ENCODE measurements around the gene CD44.

Gene CD44

DNA sequence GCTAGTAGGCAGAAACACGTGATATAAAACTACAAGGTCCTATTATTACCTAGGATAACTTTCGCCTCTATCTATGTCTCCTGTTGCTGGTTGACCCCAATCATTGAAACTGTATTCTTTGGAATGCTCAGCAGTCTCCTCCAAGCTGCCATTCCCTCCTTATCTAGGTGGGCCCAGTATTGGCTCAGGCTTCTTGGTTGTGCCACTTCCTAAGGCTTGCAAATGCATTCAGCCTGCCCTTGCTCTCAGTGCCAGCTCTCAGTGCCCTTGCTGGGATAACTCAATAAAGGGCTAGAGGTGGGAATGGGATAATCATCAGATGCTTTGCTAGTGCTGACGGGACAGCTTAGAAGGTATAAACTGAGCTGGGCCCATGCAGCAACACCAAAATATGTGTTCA, 13.6 kb downstream of the CD44 start:
- TF ChIP-seq, protein P1, sequence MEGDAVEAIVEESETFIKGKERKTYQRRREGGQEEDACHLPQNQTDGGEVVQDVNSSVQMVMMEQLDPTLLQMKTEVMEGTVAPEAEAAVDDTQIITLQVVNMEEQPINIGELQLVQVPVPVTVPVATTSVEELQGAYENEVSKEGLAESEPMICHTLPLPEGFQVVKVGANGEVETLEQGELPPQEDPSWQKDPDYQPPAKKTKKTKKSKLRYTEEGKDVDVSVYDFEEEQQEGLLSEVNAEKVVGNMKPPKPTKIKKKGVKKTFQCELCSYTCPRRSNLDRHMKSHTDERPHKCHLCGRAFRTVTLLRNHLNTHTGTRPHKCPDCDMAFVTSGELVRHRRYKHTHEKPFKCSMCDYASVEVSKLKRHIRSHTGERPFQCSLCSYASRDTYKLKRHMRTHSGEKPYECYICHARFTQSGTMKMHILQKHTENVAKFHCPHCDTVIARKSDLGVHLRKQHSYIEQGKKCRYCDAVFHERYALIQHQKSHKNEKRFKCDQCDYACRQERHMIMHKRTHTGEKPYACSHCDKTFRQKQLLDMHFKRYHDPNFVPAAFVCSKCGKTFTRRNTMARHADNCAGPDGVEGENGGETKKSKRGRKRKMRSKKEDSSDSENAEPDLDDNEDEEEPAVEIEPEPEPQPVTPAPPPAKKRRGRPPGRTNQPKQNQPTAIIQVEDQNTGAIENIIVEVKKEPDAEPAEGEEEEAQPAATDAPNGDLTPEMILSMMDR (IDR thresholded peaks at IDR 0.05; ENCODE audit: control insufficient read depth, insufficient read depth, low read depth, low read length, missing control alignments) = no peak
- no peak for DNase-seq (ENCODE audit: low read depth)
- H3K4me3 ChIP-seq (ENCODE audit: control insufficient read depth, low read depth, low read length) = no peak overlapping the region

DNA sequence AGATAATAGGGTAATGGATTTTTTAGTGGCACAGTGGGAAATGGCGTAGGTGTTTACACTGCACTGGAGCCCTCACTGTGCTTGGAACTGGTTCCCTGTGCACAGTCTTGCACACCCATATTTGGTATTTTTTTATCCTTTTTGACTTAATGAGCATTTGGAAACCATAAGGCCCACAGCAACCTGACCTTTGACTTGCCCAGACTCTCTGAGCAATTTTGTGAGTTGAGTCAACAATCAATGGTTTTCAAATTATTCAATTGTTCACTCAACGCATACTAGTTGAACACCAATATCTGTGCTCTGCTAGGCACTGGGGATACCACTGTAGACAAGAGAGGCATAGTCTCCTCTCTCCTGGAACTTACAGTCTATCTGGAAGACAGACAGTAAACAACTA, 14.3 kb downstream of the CD44 start:
- no peak for DNase-seq (ENCODE audit: low read depth)
- H3K4me3 ChIP-seq (ENCODE audit: control insufficient read depth, low read depth, low read length) = no peak overlapping the region
- TF ChIP-seq, protein P1 (IDR thresholded peaks at IDR 0.05; ENCODE audit: control insufficient read depth, insufficient read depth, low read depth, low read length, missing control alignments) = no peak

DNA sequence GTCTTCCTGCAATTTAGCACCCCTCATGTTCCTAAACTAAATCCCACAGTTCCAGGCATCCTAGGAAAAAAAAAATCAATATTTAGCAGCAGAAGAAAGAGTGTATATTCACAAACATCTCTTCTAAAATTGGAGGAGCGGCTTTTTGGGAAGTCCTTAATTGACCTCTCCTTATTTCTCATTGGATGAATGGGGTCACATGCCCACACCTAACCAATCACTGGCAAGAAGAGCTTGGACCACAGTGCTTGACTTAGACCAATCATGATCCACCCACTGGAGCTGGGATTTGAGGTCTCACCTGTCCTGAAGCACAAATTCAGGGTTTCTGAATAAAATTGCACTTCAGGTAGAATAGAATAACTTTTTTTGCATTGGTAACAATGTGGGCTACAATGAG, 16.0 kb downstream of the CD44 start:
- no peak overlapping the region for H3K4me3 ChIP-seq (ENCODE audit: control insufficient read depth, low read depth, low read length)
- DNase-seq (ENCODE audit: low read depth) = no peak
- TF ChIP-seq, protein P1 (IDR thresholded peaks at IDR 0.05; ENCODE audit: control insufficient read depth, insufficient read depth, low read depth, low read length, missing control alignments) = no peak

DNA sequence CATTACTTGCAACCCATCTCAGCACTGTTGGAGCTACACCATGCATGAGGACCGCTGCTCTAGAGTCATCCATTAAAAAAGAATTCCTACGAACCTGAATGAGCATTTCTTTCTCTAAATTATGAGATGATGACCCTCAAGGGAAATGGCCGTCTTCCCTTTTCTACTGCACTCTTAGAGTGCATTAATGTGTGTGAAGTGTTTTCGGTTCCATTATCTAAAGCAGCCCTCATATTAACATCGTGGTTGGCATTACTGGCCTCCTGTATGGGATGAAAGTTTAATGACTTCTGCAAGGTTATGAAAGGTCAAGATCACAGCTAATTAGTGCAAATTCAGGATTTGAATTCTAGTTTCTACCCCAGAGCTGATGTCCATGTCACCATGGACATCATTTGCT, 16.7 kb downstream of the CD44 start:
- no peak overlapping the region for H3K4me3 ChIP-seq (ENCODE audit: control insufficient read depth, low read depth, low read length)
- DNase-seq (ENCODE audit: low read depth) = no peak
- TF ChIP-seq, protein P1 (IDR thresholded peaks at IDR 0.05; ENCODE audit: control insufficient read depth, insufficient read depth, low read depth, low read length, missing control alignments) = no peak

DNA sequence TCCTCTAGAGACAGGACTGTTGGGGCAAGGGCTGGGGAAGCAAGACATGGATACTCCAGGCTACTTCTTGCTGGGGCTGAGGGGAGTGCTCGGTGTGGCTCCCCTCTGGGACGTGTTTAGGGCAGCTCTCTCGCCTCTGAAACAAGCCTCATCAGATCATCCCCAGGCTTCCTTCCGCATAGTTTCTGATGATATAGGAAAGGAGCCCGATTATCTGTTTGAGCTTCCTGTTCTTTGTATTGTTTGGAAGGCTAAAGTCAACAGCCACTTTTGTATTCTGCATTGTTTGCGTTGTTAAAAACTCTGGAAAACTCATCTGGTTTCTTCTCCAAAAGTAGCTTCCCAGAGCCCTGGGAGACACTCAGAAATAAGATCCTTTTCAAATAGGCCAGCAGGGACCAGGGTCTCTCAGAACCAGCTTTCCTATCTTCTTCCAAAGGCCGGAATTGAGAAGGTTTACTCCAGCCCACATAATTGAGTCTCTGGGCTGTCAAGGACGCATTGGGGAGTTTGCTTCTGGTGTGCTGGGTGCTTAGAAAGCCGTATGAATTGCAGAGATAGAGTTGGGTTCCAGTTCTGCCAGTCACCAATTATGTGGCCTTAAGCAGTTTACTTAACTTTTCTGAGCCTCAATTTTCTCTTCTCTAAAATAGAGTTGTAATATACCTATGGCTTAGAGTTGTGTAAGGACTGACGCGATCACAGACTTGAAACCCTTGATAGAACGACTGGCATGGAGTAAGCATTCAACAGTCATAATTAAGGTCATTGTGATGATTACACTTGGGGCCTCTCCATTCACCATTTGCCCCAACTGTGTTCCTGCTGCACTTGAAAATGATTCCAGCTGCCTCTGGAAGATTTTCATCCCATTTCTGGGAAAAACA, 19.1 kb downstream of the CD44 start:
- no peak overlapping the region for H3K4me3 ChIP-seq (ENCODE audit: control insufficient read depth, low read depth, low read length)
- DNase-seq (ENCODE audit: low read depth) = no peak
- TF ChIP-seq, protein P1 (IDR thresholded peaks at IDR 0.05; ENCODE audit: control insufficient read depth, insufficient read depth, low read depth, low read length, missing control alignments) = no peak

DNA sequence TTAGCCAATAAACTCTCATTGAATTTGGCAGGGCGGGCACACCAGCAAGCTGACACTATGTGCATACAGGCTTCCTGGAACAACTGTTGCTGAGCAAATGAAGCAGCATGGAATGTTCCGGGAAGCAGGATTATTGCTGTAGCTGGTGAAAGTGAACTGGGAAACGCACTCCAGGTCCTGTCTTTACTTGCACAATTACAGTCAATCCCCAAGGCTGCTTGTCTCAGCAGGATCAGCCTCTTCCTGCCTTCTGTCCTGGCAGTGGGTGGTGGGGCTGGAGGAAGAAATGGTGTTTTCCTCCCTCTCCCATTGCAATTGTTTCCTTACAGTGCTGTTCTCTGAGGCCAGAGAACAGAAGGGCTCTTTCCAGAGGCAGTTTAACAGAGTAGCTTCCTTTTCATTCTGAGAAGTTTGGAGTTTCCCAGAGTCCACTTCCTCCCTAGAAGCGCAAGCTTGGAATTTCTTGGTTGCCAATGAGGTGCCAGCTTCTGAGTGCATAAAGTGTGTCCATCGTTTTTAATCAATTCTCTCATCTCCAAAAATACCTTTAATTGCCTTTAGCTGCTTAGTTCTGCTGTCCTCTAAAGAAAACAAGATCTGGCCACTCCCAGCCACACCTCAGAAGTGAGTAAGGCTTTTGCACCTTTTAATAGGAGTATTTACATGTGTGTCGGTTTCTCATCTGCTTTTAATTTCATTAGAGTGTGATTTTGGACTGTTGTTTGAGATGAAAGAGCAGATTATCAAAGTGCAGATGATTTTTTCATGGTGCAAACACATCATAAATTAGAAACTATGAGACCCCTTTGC, 19.9 kb downstream of the CD44 start:
- TF ChIP-seq, protein P1 (IDR thresholded peaks at IDR 0.05; ENCODE audit: control insufficient read depth, insufficient read depth, low read depth, low read length, missing control alignments) = no peak
- no peak for DNase-seq (ENCODE audit: low read depth)
- no peak overlapping the region for H3K4me3 ChIP-seq (ENCODE audit: control insufficient read depth, low read depth, low read length)
